Right lobe of liver (tissue), 6 donors: Measurements from ENCODE around the gene ZNF221. TPM values are rescaled to one million over a fixed set of nuclear protein-coding genes. Genes with fewer than 3 reads are reported as not detected.
A peak's percentile ranks its signal among the peaks of the same experiment; 100 is the strongest.

Source experiments
- ATAC-seq, 4 donors: fragments of 200-7000 bp; cut with Tn5 transposase; one replicate each; pipeline ENCODE4 v1.9.1; 2020; ENCODE audit warnings: mild to moderate bottlenecking in 4 of 4, moderate library complexity in 4 of 4
- DNase-seq, 3 donors: peaks; one replicate each; pipeline ENCODE4 v3.0.0-alpha.2; 2020
- H3K27ac ChIP-seq, 3 donors: fragments of 200-600 bp; one replicate each; pipeline ENCODE4 v1.8.0; 2022
- H3K27me3 ChIP-seq, 2 donors: fragments of 200-600 bp; one replicate each; pipeline ENCODE4 v1.8.0; 2022
- H3K36me3 ChIP-seq, 4 donors: fragments of 200-600 bp; sonication (generic) in 1 of 4; one replicate each; pipeline versions ENCODE4 v1.5.1 to v1.8.0; 2017 to 2022; ENCODE audit warnings: control low read depth in 1 of 4
- H3K4me1 ChIP-seq, 4 donors: fragments of 200-600 bp; sonication (generic) in 1 of 4; one replicate each; pipeline versions ENCODE4 v1.5.1 to v1.8.0; 2017 to 2022; ENCODE audit warnings: control low read depth in 1 of 4
- H3K4me3 ChIP-seq, 3 donors: fragments of 200-600 bp; one replicate each; pipeline ENCODE4 v1.8.0; 2022
- H3K9me3 ChIP-seq, 4 donors: fragments of 200-600 bp; sonication (generic) in 1 of 4; one replicate each; pipeline versions ENCODE4 v1.5.1 to v1.8.0; 2017 to 2022; ENCODE audit warnings: control low read depth in 1 of 4
- POLR2A ChIP-seq: fragments of 450-650 bp; IDR thresholded peaks from one replicate; pipeline ENCODE4 v1.6.1; 2017; ENCODE audit warnings: antibody characterized with exemption, mild to moderate bottlenecking
- WGBS: methylation state at CpG from one replicate; pipeline ENCODE4 v1.1.6; 2018; ENCODE audit warnings: low coverage, low lambda C conversion rate; ENCODE audit not compliant: insufficient coverage; ENCODE audit errors: missing lambda C conversion rate; 5-methylcytosine and 5-hydroxymethylcytosine counted together
- intact Hi-C, 2 donors: fragments of 100-400 bp; cut with DNase I; formaldehyde crosslinking; loops; one replicate each; pipeline versions ENCODE4 v1.11.2 to v1.14.1; 2022
- total RNA-seq, 6 experiments: library from RNA; depleted of rRNA in 2 of 6; stranded (reverse); fragments of >200 nt in 2 of 6; fragmentation: NEBNext Ultra II Directional in 3 of 6; extraction: Animal tissue kit (Norgen Biotek cat#: 25700) in 3 of 6; gene quantifications; one replicate each; pipeline versions ENCODE4 v1.1.0 to v1.2.4, GENCODE V29; 2016 to 2023
- TF ChIP-seq, protein P1 (sequence below), 4 donors: fragments of 200-600 bp in 3 of 4; fragments of 450-650 bp in 1 of 4; IDR thresholded peaks; one replicate each; pipeline versions ENCODE4 v1.5.1 to v1.8.0; 2016 to 2022; ENCODE audit warnings: antibody characterized with exemption in 4 of 4, mild to moderate bottlenecking in 2 of 4
- donor health status: DM: no; HTN: yes; CAD: no.
- donor health status: DM: no; HTN: no; CAD: no.
- donor health status: DM: no; HTN: no; CAD: no.
- donor health status: DM: no; HTN: yes; CAD: no.
- donor health status: DM: no; HTN: yes; CAD: no.

ZNF221 gene
- total RNA-seq, 6 experiments from 2014 or later: 0.50 to 2.9 (median 1.6) TPM

DNA sequence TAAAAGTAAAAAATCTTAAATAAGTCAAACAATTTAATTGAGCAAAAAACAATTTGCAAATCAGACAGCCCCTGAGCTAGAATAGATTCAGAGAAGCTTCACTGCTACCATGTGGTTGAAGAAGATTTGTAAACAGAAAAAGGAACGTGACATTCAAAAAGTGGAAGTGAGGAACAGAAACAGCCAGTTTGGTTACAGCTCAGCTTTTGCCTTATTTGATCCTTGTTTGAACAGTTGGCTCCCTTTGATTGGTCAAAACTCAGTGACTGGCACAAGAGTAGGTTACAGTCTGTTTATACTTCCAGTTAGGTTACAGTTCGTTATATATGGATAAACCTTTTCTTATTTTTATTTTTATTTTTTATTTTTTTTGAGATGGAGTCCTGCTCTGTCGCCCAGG, 5.8 kb downstream of the ZNF221 start:
- WGBS: 70% methylated on average over 3 of the region's 3 CpGs
- no peak for TF ChIP-seq POLR2A
- TF ChIP-seq, protein P1, sequence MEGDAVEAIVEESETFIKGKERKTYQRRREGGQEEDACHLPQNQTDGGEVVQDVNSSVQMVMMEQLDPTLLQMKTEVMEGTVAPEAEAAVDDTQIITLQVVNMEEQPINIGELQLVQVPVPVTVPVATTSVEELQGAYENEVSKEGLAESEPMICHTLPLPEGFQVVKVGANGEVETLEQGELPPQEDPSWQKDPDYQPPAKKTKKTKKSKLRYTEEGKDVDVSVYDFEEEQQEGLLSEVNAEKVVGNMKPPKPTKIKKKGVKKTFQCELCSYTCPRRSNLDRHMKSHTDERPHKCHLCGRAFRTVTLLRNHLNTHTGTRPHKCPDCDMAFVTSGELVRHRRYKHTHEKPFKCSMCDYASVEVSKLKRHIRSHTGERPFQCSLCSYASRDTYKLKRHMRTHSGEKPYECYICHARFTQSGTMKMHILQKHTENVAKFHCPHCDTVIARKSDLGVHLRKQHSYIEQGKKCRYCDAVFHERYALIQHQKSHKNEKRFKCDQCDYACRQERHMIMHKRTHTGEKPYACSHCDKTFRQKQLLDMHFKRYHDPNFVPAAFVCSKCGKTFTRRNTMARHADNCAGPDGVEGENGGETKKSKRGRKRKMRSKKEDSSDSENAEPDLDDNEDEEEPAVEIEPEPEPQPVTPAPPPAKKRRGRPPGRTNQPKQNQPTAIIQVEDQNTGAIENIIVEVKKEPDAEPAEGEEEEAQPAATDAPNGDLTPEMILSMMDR (IDR thresholded peaks at IDR 0.05): no peak
- Histone ChIP-seq H3K4me3 (no peak overlapping the region), H3K27me3 (no peaks in the 10 kb centered on the region), H3K36me3 (no peaks in the 10 kb centered on the region), H3K4me1 (peaks cover 0 to 6% (median 0%) of the 10 kb centered on the region in 4 donors), H3K9me3 (peaks cover 0 to 32% (median 0%) of the 10 kb centered on the region in 4 donors), H3K27ac (no peak overlapping the region)
- DNase-seq: no peak
- no peak for ATAC-seq
- intact Hi-C loops: no loop called here

DNA sequence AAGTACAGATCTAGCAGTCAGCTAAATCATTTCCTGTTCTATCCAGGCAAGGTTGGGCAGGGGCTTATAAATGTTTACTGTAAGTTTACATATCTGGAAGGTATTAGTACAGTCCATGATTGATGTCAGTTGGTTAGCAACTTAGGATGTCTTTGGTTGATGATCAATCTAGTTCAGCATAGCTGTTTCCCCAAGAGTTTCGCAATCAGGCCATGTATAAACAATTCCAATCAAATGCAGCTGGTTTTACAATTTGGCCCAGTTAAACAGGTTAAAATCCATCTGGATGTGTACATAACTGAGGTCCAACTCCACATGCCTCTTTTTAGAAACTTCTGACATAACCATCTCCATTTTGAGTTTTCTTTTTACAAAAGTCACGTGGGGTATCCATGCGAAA, 6.9 kb downstream of the ZNF221 start:
- no peak overlapping the region for H3K27ac ChIP-seq
- TF ChIP-seq, protein P1 (IDR thresholded peaks at IDR 0.05): no peak
- TF ChIP-seq POLR2A: no peak
- peaks cover 0 to 43% (median under 1%) of the 10 kb centered on the region in 4 donors for H3K9me3 ChIP-seq
- intact Hi-C loops: no loop called here
- WGBS: 26% methylated on average over 3 of the region's 3 CpGs
- no peak overlapping the region for H3K4me3 ChIP-seq
- H3K4me1 ChIP-seq: peaks cover 0 to 6% (median 0%) of the 10 kb centered on the region in 4 donors
- no peak for DNase-seq
- no peaks in the 10 kb centered on the region for H3K36me3 ChIP-seq
- H3K27me3 ChIP-seq: no peaks in the 10 kb centered on the region
- ATAC-seq: peak in 2 of 4 donors; percentile 75 to 83

DNA sequence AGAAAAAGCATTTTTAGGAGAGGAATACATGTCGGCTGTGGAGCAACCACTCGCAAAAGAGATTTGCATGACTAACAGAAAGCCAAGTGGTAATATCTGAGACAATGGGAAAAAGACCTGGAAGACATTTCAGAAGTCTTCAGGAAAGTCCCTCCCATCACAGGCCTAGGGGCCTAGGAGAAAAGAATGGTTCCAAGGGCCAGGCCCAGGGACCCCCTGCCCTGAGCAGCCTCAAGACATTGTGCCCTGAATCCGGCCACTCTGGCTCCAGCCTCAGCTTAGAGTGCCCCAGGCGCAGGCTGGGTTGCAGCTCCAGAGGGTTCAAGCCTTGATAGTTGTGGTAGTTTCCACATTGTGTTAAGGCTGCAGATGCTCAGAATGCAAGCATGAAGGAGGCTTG, 9.4 kb downstream of the ZNF221 start:
- H3K9me3 ChIP-seq: peaks cover 0 to 55% (median 5%) of the 10 kb centered on the region in 4 donors
- WGBS: 44% methylated on average over 2 of the region's 4 CpGs
- ATAC-seq: no peak

GRCh38 chr19:43966079-43966694, 15.2 kb downstream of the ZNF221 start:
- Histone ChIP-seq H3K9me3 (peaks cover 0 to 85% (median 28%) of the 10 kb centered on the region in 4 donors), H3K36me3 (peaks cover 0 to 28% (median 8%) of the 10 kb centered on the region in 4 donors), H3K27me3 (no peaks in the 10 kb centered on the region), H3K4me3 (no peak overlapping the region), H3K27ac (no peak overlapping the region), H3K4me1 (no peaks in the 10 kb centered on the region)
- no peak for ATAC-seq
- no peak for TF ChIP-seq POLR2A
- TF ChIP-seq, protein P1 (IDR thresholded peaks at IDR 0.05): no peak
- 95% methylated on average over 2 of the region's 3 CpGs for WGBS
- intact Hi-C loops: no loop called here
- DNase-seq: no peak

More for the DNA sequence above, 9.4 kb downstream of the ZNF221 start:
- intact Hi-C loops: no loop called here
- H3K27me3 ChIP-seq: no peaks in the 10 kb centered on the region
- TF ChIP-seq, protein P1 (IDR thresholded peaks at IDR 0.05): no peak
- no peak for TF ChIP-seq POLR2A
- no peak overlapping the region for H3K27ac ChIP-seq
- peaks cover 0 to 6% (median 0%) of the 10 kb centered on the region in 4 donors for H3K4me1 ChIP-seq
- H3K4me3 ChIP-seq: no peak overlapping the region
- peaks cover 0 to 15% (median 3%) of the 10 kb centered on the region in 4 donors for H3K36me3 ChIP-seq
- no peak for DNase-seq
